HG02763 (cell line): ENCODE results near the gene GLB1L3.
A peak's percentile ranks its signal among the peaks of the same experiment; 100 is the strongest.

Source experiments
- ATAC-seq: cut with Tn5 transposase; IDR thresholded peaks from one replicate; pipeline ENCODE4 v1.9.1; 2021; ENCODE audit warnings: mild to moderate bottlenecking, moderate library complexity; ENCODE audit not compliant: unreplicated experiment

GLB1L3 gene

GRCh38 chr11:134275534-134276395 lies at the start of gene GLB1L3:
Gene GLB1L3 (plus strand): TSS chr11:134276379. CDS start chr11:134276741, 362 bp downstream.
- ATAC-seq: no peak

GRCh38 chr11:134226806-134227325 lies 49.3 kb upstream of the GLB1L3 start:
- no peak for ATAC-seq

- ATAC-seq: peak; percentile 42
Observed at GRCh38 chr11:134228625-134229024, 47.6 kb upstream of the GLB1L3 start.

GRCh38 chr11:134229126-134229790 lies 46.9 kb upstream of the GLB1L3 start:
- no peak for ATAC-seq

- ATAC-seq: no peak
Observed at GRCh38 chr11:134230339-134230738, 45.8 kb upstream of the GLB1L3 start.

GRCh38 chr11:134231958-134232659 lies 44.1 kb upstream of the GLB1L3 start:
- ATAC-seq: no peak

- no peak for ATAC-seq
Observed at GRCh38 chr11:134233729-134234179, 42.4 kb upstream of the GLB1L3 start.

GRCh38 chr11:134235399-134235798 lies 40.8 kb upstream of the GLB1L3 start:
- no peak for ATAC-seq

- no peak for ATAC-seq
Observed at GRCh38 chr11:134236834-134237556, 39.2 kb upstream of the GLB1L3 start.

GRCh38 chr11:134237557-134237922 lies 38.6 kb upstream of the GLB1L3 start:
- no peak for ATAC-seq

- ATAC-seq: no peak
Observed at GRCh38 chr11:134238956-134239355, 37.2 kb upstream of the GLB1L3 start.

- ATAC-seq: no peak
Observed at GRCh38 chr11:134240592-134240991, 35.6 kb upstream of the GLB1L3 start.

GRCh38 chr11:134242376-134242775 lies 33.8 kb upstream of the GLB1L3 start:
- ATAC-seq: no peak

GRCh38 chr11:134243913-134244312 lies 32.3 kb upstream of the GLB1L3 start:
- ATAC-seq: no peak

GRCh38 chr11:134244593-134244992 lies 31.6 kb upstream of the GLB1L3 start:
- ATAC-seq: no peak

GRCh38 chr11:134245434-134245833 lies 30.7 kb upstream of the GLB1L3 start:
- no peak for ATAC-seq

- ATAC-seq: no peak
Observed at GRCh38 chr11:134246100-134246499, 30.1 kb upstream of the GLB1L3 start.

- no peak for ATAC-seq
Observed at GRCh38 chr11:134246678-134247077, 29.5 kb upstream of the GLB1L3 start.

GRCh38 chr11:134248910-134249480 lies 27.2 kb upstream of the GLB1L3 start:
- ATAC-seq: no peak

GRCh38 chr11:134250246-134250645 lies 25.9 kb upstream of the GLB1L3 start:
- no peak for ATAC-seq
